Measurements from ENCODE around the gene ARFGAP2. TPM values are rescaled to one million over a fixed set of nuclear protein-coding genes. Genes with fewer than 3 reads are reported as not detected.

Gene ARFGAP2
- total RNA-seq, 1 experiment from 2014 or later = 122 TPM

DNA sequence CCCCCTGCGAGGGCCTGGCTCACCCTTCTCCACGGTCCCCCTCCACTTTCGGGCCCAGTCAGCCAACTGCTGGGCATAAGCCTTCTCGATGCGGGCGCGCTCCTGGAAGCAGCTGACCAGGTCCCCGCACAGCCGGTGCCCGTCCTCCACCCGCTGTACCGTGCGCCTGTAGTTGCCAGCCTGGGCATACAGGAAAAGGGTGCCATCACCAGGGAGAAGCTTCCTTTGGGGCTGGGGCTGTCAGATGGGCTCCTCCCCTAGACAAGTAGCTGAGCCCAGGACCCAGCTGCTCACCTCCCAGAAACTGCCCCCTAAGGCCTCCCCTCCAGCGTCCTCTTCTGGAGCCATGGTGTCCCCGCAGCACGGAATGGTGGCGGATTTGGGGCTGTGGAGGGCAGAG lies 5.7 kb upstream of the ARFGAP2 start:
- CTCF ChIA-PET = no interaction called here
- POLR2A ChIA-PET (ENCODE audit: unreplicated experiment) = no interaction called here
- Histone ChIP-seq H3K9me3 (ENCODE audit: insufficient read depth, low read depth) (no peaks in the 10 kb centered on the region), H3K36me3 (ENCODE audit: low read depth) (peaks cover 14% of the 10 kb centered on the region; the same call in 1 of the 2 replicates), H3K9me2 (ENCODE audit: insufficient read depth) (no peaks in the 10 kb centered on the region), H2AFZ (no peak overlapping the region), H3K27me3 (ENCODE audit: insufficient read depth, low read depth) (no peaks in the 10 kb centered on the region), H3F3A (ENCODE audit: insufficient read depth, low read depth) (peaks cover 50% of the 10 kb centered on the region), H3K4me3 (no peak overlapping the region), H3K4me2 (no peak overlapping the region), H3K4me1 (replicated peaks; ENCODE audit: insufficient read depth) (peaks cover 23% of the 10 kb centered on the region), H3K79me2 (ENCODE audit: low read depth) (peaks cover 38% of the 10 kb centered on the region), H4K20me1 (ENCODE audit: insufficient read depth) (peaks cover 24% of the 10 kb centered on the region), H3K27ac (no peak overlapping the region)
- DNase-seq = no peak
- BruUV-seq (replicated peaks) = no TSS peak
- TF ChIP-seq, protein P1, sequence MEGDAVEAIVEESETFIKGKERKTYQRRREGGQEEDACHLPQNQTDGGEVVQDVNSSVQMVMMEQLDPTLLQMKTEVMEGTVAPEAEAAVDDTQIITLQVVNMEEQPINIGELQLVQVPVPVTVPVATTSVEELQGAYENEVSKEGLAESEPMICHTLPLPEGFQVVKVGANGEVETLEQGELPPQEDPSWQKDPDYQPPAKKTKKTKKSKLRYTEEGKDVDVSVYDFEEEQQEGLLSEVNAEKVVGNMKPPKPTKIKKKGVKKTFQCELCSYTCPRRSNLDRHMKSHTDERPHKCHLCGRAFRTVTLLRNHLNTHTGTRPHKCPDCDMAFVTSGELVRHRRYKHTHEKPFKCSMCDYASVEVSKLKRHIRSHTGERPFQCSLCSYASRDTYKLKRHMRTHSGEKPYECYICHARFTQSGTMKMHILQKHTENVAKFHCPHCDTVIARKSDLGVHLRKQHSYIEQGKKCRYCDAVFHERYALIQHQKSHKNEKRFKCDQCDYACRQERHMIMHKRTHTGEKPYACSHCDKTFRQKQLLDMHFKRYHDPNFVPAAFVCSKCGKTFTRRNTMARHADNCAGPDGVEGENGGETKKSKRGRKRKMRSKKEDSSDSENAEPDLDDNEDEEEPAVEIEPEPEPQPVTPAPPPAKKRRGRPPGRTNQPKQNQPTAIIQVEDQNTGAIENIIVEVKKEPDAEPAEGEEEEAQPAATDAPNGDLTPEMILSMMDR (conservative IDR thresholded peaks at IDR 0.05) = no peak
- TF ChIP-seq EZH2 (IDR thresholded peaks at IDR 0.05; ENCODE audit: low read depth) = no peak
- intact Hi-C loops (cut with micrococcal nuclease; ENCODE audit: unreplicated experiment) = no loop called here

DNA sequence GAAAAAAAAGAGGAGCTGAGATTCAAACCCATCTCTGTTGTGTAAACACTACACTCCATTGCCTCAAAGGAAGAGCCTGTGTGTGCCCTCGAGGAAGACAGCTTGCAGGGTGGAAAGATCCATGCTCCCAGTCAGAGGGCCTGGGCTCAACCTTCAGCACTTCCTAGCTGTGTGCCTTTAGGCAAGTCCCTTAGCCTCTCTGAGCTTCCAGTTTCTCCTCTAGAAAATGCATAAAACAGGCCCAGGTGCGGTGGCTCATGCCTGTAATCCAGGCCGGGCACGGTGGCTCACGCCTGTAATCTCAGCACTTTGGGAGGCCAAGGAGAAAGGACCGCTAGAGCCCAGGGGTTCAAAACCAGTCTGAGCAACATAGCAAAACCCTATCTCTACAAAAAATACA lies 4.6 kb upstream of the ARFGAP2 start:
- peaks cover 15% of the 10 kb centered on the region for H3K4me1 ChIP-seq (replicated peaks; ENCODE audit: insufficient read depth)
- TF ChIP-seq, protein P1 (conservative IDR thresholded peaks at IDR 0.05) = no peak
- TF ChIP-seq EZH2 (IDR thresholded peaks at IDR 0.05; ENCODE audit: low read depth) = no peak
- no TSS peak for BruUV-seq (replicated peaks)
- no peaks in the 10 kb centered on the region for H3K9me2 ChIP-seq (ENCODE audit: insufficient read depth)
- POLR2A ChIA-PET (ENCODE audit: unreplicated experiment) = interaction anchor here (0.7 to 0.9 kb wide), 2 partner anchors 24 to 34 kb away, joined by 3 to 10 read pairs; partner anchors contain the start of gene DDB2
- H3K27me3 ChIP-seq (ENCODE audit: insufficient read depth, low read depth) = no peaks in the 10 kb centered on the region
- peaks cover 14% of the 10 kb centered on the region; the same call in 1 of the 2 replicates for H3K36me3 ChIP-seq (ENCODE audit: low read depth)
- peaks cover 44% of the 10 kb centered on the region for H3F3A ChIP-seq (ENCODE audit: insufficient read depth, low read depth)
- H3K27ac ChIP-seq = no peak overlapping the region
- H4K20me1 ChIP-seq (ENCODE audit: insufficient read depth) = peaks cover 24% of the 10 kb centered on the region
- no peak overlapping the region for H2AFZ ChIP-seq
- peaks cover 41% of the 10 kb centered on the region for H3K79me2 ChIP-seq (ENCODE audit: low read depth)
- intact Hi-C loops (cut with micrococcal nuclease; ENCODE audit: unreplicated experiment) = no loop called here
- CTCF ChIA-PET = no interaction called here
- no peaks in the 10 kb centered on the region for H3K9me3 ChIP-seq (ENCODE audit: insufficient read depth, low read depth)
- no peak for DNase-seq
- H3K4me2 ChIP-seq = no peak overlapping the region
- H3K4me3 ChIP-seq = no peak overlapping the region

DNA sequence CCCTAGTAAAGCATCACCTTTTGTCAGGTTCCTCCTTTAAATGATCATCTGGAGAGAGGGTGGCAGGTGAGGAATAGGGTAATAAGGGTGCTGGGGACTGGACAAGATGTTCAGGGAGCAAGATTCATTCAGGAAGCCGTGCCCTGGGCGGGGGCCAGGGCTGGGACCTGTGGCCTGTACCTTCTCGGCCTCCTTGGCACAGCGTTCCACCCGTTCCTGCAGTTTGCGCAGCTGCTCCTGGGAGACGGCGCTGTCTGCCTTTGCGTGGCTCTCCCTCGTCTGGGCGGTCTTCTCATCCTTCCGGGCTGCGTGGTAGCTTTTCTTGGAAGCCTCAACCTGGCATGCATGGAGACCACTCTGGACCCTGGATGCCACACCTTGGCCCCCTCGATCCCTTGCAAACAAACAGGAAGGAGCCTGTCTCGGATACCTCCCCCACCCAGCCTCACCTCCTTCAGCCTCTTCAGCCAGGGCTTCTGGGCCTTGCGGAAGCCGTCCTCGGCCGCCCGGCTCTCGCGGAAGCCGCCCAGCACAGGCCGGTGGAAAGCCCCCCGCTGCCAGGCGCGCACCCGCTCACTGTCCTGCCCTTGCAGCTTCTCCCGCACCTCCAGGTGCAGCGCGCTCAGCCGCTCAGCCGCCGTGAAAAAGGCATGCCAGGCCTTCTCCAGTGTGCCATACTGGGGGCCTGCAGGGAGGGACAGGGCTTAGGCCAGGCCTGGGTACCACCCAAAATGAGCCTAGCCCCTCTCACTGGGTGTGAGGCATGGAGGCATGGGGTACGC lies 3.5 kb upstream of the ARFGAP2 start:
- Histone ChIP-seq H3K9me3 (ENCODE audit: insufficient read depth, low read depth) (no peaks in the 10 kb centered on the region), H3K4me2 (no peak overlapping the region), H3F3A (ENCODE audit: insufficient read depth, low read depth) (peaks cover 44% of the 10 kb centered on the region), H3K36me3 (ENCODE audit: low read depth) (peaks cover 14% of the 10 kb centered on the region; the same call in 1 of the 2 replicates), H4K20me1 (ENCODE audit: insufficient read depth) (peaks cover 24% of the 10 kb centered on the region), H3K9me2 (ENCODE audit: insufficient read depth) (no peaks in the 10 kb centered on the region), H3K27me3 (ENCODE audit: insufficient read depth, low read depth) (no peaks in the 10 kb centered on the region), H3K4me1 (replicated peaks; ENCODE audit: insufficient read depth) (peaks cover 20% of the 10 kb centered on the region), H3K79me2 (ENCODE audit: low read depth) (peaks cover 43% of the 10 kb centered on the region), H2AFZ (no peak overlapping the region), H3K27ac (no peak overlapping the region), H3K4me3 (no peak overlapping the region)
- no peak for DNase-seq
- ChIA-PET CTCF (interaction anchor here (1.2 to 1.3 kb wide), 2 partner anchors 68 to 79 kb away, joined by 3 to 5 read pairs; partner anchors contain the start of gene ACP2), POLR2A (ENCODE audit: unreplicated experiment) (interaction anchor here (0.6 to 0.7 kb wide), 2 partner anchors 23 to 79 kb away, joined by 3 to 9 read pairs; no protein-coding TSS in a partner anchor)
- intact Hi-C loops (cut with micrococcal nuclease; ENCODE audit: unreplicated experiment) = no loop called here
- TF ChIP-seq, protein P1 (conservative IDR thresholded peaks at IDR 0.05) = no peak
- no peak for TF ChIP-seq EZH2 (IDR thresholded peaks at IDR 0.05; ENCODE audit: low read depth)
- no TSS peak for BruUV-seq (replicated peaks)
